HCT116 (cell line): ENCODE results near the gene SMIM35. TPM values are rescaled to one million over a fixed set of nuclear protein-coding genes. Genes with fewer than 3 reads are reported as not detected.

ENCODE experiments used
- ATAC-seq: fragments of 200-7000 bp; cut with Tn5 transposase; 2 replicates; pipeline ENCODE4 v1.9.1; 2020; ENCODE audit warnings: mild to moderate bottlenecking, moderate library complexity
- BruUV-seq: library from RNA; stranded (reverse); fragments of 400-500 nt; replicated peaks from 2 replicates; lab custom pipeline; 2021; lab: Mats Ljungman, UMichigan
- CTCF ChIA-PET: fragments of 300-600 bp; sonication (Branson Sonifier 250); formaldehyde crosslinking; loops from one replicate; lab custom pipeline; 2021; ENCODE audit warnings: antibody characterized with exemption; lab: Charles Lee
- POLR2A ChIA-PET: fragments of 300-600, 350-600 bp; sonication (Branson Sonifier 250); formaldehyde crosslinking; loops from one replicate; lab custom pipeline; 2021; ENCODE audit warnings: antibody characterized with exemption; lab: Charles Lee
- RAD21 ChIA-PET, 2 experiments: fragments of 300-600 bp; sonication (Branson Sonifier 250); formaldehyde crosslinking; loops; one replicate each; lab custom pipeline; 2023; ENCODE audit warnings: low total read pairs in 2 of 2; ENCODE audit not compliant: uncharacterized antibody in 2 of 2, unreplicated experiment in 2 of 2, low non-redundant PET in 1 of 2; lab: Charles Lee
- DNase-seq: peaks from one replicate; pipeline ENCODE4 v3.0.0-alpha.2; 2010; ENCODE audit warnings: low read depth, low spot score
- H2AFZ ChIP-seq: fragments of 200-600 bp; shearing (Covaris generic), sonication (generic); 2 replicates; pipeline ENCODE4 v1.6.1; 2017; ENCODE audit warnings: low read depth, mixed run types, mixed read lengths, antibody characterized with exemption, low read length; ENCODE audit not compliant: poor library complexity, severe bottlenecking
- H3K27ac ChIP-seq: 2 replicates; pipeline ENCODE4 v1.5.1; 2012; ENCODE audit warnings: low read depth, low read length
- H3K27me3 ChIP-seq: fragments of 200-600 bp; sonication (generic); 2 replicates; pipeline ENCODE4 v1.6.1; 2016; ENCODE audit warnings: mixed run types, low read length, mixed read lengths; ENCODE audit not compliant: insufficient read depth
- H3K36me3 ChIP-seq, 2 experiments: fragments of 200-500 bp in 1 of 2; fragments of 200-600 bp in 1 of 2; sonication (Bioruptor generic) in 1 of 2; sonication (generic) in 1 of 2; 2 replicates each; pipeline versions ENCODE4 v1.5.1 to v1.6.1; 2014 to 2016; ENCODE audit warnings: low read length in 2 of 2, inconsistent platforms in 1 of 2, mixed read lengths in 1 of 2, mixed run types in 1 of 2; ENCODE audit not compliant: insufficient read depth in 2 of 2, control insufficient read depth in 1 of 2
- H3K4me1 ChIP-seq, 2 experiments: fragments of 200-600 bp in 1 of 2; sonication (generic) in 1 of 2; 2 replicates each; pipeline versions ENCODE4 v1.5.1 to v1.6.1; 2012 to 2017; ENCODE audit warnings: low read length in 2 of 2, inconsistent platforms in 1 of 2, mild to moderate bottlenecking in 1 of 2, mixed read lengths in 1 of 2, mixed run types in 1 of 2, moderate library complexity in 1 of 2; ENCODE audit not compliant: insufficient read depth in 2 of 2, control insufficient read depth in 1 of 2
- H3K4me2 ChIP-seq: fragments of 200-600 bp; sonication (generic); 2 replicates; pipeline ENCODE4 v1.6.1; 2017; ENCODE audit warnings: mixed run types, low read length, mixed read lengths
- H3K4me3 ChIP-seq, 2 experiments: fragments of 200-600 bp in 1 of 2; sonication (generic) in 1 of 2; replicated peaks in 1 of 2; 2 replicates each; pipeline ENCODE4 v1.5.1; 2011 to 2016; ENCODE audit warnings: low read length in 2 of 2, control low read depth in 1 of 2, low read depth in 1 of 2, mild to moderate bottlenecking in 1 of 2, mixed read lengths in 1 of 2, mixed run types in 1 of 2
- H3K79me2 ChIP-seq: fragments of 200-600 bp; sonication (generic); 2 replicates; pipeline ENCODE4 v1.6.1; 2017; ENCODE audit warnings: mild to moderate bottlenecking, mixed run types, low read length, moderate library complexity, mixed read lengths; ENCODE audit not compliant: insufficient read depth
- H3K9ac ChIP-seq: fragments of 200-600 bp; sonication (generic); 2 replicates; pipeline ENCODE4 v1.6.1; 2016; ENCODE audit warnings: low read length, mixed read lengths
- H3K9me2 ChIP-seq: fragments of 200-600 bp; sonication (generic), shearing (Covaris generic); 2 replicates; pipeline ENCODE4 v1.6.1; 2017; ENCODE audit warnings: mixed run types, mild to moderate bottlenecking, moderate library complexity; ENCODE audit not compliant: insufficient read depth
- H3K9me3 ChIP-seq, 2 experiments: fragments of 200-500 bp in 1 of 2; fragments of 200-600 bp in 1 of 2; sonication (Bioruptor generic) in 1 of 2; sonication (generic) in 1 of 2; 2 replicates each; pipeline ENCODE4 v1.6.1; 2014 to 2017; ENCODE audit warnings: low read length in 2 of 2, mixed read lengths in 2 of 2, inconsistent platforms in 1 of 2, low read depth in 1 of 2, mild to moderate bottlenecking in 1 of 2, mixed run types in 1 of 2, moderate library complexity in 1 of 2; ENCODE audit not compliant: control insufficient read depth in 1 of 2, insufficient read depth in 1 of 2
- H4K20me1 ChIP-seq: fragments of 200-600 bp; sonication (generic), shearing (Covaris generic); 2 replicates; pipeline ENCODE4 v1.6.1; 2017; ENCODE audit warnings: mixed run types, mild to moderate bottlenecking, moderate library complexity; ENCODE audit not compliant: insufficient read depth
- EGR1 ChIP-seq: IDR thresholded peaks from 2 replicates; pipeline ENCODE4 v1.6.1; 2012; ENCODE audit warnings: low read depth
- EZH2phosphoT487 ChIP-seq: fragments of 200-600 bp; IDR thresholded peaks from 2 replicates; pipeline ENCODE4 v1.6.1; 2018; ENCODE audit warnings: antibody characterized with exemption, borderline replicate concordance
- SP1 ChIP-seq: IDR thresholded peaks from 2 replicates; pipeline ENCODE4 v1.6.1; 2012; ENCODE audit warnings: low read depth
- SRF ChIP-seq: IDR thresholded peaks from 2 replicates; pipeline ENCODE4 v1.6.1; 2012; ENCODE audit warnings: low read depth
- YY1 ChIP-seq: IDR thresholded peaks from 2 replicates; pipeline ENCODE4 v1.6.1; 2011; ENCODE audit warnings: low read length, low read depth, moderate library complexity, mild to moderate bottlenecking; ENCODE audit not compliant: insufficient replicate concordance; ENCODE audit errors: extremely low read depth
- ZFX ChIP-seq: fragments of 450-650 bp; IDR thresholded peaks from 2 replicates; pipeline ENCODE4 v1.6.1; 2017
- intact Hi-C: fragments of 100-400 bp; cut with micrococcal nuclease; formaldehyde crosslinking; loops from 2 replicates; pipeline ENCODE4 v1.10.0; 2022
- total RNA-seq: library from RNA; stranded (reverse); gene quantifications from one replicate; pipeline ENCODE4 v1.2.1, GENCODE V29; 2021; ENCODE audit not compliant: unreplicated experiment
- TF ChIP-seq, protein P1 (sequence below): IDR thresholded peaks from 2 replicates; pipeline ENCODE4 v1.6.1; 2012
- TF ChIP-seq, protein P2 (sequence below): IDR thresholded peaks from 2 replicates; pipeline ENCODE4 v1.6.1; 2012
- TF ChIP-seq, protein P3 (sequence below), 3 experiments: fragments of 200-600 bp in 1 of 3; sonication (generic) in 1 of 3; IDR thresholded peaks in 2 of 3; conservative IDR thresholded peaks in 1 of 3; 2 replicates each; pipeline ENCODE4 v1.5.1; 2012 to 2017; ENCODE audit warnings: low read depth in 2 of 3, low read length in 2 of 3, antibody characterized with exemption in 1 of 3, borderline replicate concordance in 1 of 3, control low read depth in 1 of 3, mild to moderate bottlenecking in 1 of 3, mixed read lengths in 1 of 3, mixed run types in 1 of 3, moderate library complexity in 1 of 3; ENCODE audit not compliant: insufficient read depth in 1 of 3

The SMIM35 gene
- total RNA-seq, 1 experiment from 2014 or later = not detected

DNA sequence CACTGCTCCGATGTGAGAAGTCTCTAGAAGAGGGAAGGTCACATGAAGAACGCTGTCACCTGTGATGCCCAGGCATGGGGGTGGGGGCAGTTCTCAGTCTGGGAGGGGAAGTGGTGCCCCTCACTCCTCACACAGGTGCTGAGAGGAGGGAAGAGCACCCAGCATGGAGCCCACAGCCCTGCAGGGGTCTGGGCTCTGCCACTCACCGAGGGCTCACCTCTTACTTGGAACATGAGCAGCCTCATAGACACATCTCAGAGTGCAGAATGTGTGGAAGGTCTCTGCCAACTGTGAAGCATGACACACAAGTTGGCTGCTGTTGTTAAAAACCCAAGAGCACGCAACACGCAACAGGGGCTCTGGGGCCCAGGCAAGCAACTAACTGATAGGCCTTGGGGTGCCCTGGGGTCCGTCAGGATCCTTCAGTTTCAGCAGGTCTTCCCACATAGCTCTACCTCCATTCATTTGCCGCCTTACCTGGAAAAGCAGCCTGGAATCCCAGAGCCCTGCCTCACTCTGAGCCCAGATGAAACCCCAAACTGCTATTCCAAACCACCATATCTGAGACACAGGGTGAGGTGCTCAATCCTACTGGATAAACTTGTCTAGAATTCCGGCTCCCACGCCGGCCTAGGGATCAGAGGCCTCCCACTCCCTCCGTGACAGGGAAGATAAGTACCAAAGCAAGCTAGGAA lies 27.4 kb downstream of the SMIM35 start:
- intact Hi-C loops = no loop called here
- Histone ChIP-seq H3K9ac (no peak overlapping the region), H3K36me3 (no peaks in the 10 kb centered on the region), H3K27me3 (no peaks in the 10 kb centered on the region), H3K9me3 (no peaks in the 10 kb centered on the region), H3K27ac (no peak overlapping the region), H3K4me1 (peaks cover 0 to 7% of the 10 kb centered on the region in 2 experiments; a peak in 1 of 4 replicates), H2AFZ (no peak overlapping the region), H3K4me2 (no peak overlapping the region), H4K20me1 (no peaks in the 10 kb centered on the region), H3K79me2 (no peaks in the 10 kb centered on the region), H3K4me3 (no peak overlapping the region), H3K9me2 (no peaks in the 10 kb centered on the region)
- POLR2A ChIA-PET = no interaction called here
- CTCF ChIA-PET = no interaction called here
- DNase-seq (no peak), ATAC-seq (peak; percentile 25; the same call in 1 of the 2 replicates)
- no TSS peak for BruUV-seq
- TF ChIP-seq ZFX (no peak), SP1 (no peak), EGR1 (no peak), YY1 (no peak), EZH2phosphoT487 (no peak), SRF (no peak)
- TF ChIP-seq, protein P1, sequence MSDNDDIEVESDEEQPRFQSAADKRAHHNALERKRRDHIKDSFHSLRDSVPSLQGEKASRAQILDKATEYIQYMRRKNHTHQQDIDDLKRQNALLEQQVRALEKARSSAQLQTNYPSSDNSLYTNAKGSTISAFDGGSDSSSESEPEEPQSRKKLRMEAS = no peak
- TF ChIP-seq, protein P2, sequence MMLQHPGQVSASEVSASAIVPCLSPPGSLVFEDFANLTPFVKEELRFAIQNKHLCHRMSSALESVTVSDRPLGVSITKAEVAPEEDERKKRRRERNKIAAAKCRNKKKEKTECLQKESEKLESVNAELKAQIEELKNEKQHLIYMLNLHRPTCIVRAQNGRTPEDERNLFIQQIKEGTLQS = no peak
- TF ChIP-seq, protein P3, sequence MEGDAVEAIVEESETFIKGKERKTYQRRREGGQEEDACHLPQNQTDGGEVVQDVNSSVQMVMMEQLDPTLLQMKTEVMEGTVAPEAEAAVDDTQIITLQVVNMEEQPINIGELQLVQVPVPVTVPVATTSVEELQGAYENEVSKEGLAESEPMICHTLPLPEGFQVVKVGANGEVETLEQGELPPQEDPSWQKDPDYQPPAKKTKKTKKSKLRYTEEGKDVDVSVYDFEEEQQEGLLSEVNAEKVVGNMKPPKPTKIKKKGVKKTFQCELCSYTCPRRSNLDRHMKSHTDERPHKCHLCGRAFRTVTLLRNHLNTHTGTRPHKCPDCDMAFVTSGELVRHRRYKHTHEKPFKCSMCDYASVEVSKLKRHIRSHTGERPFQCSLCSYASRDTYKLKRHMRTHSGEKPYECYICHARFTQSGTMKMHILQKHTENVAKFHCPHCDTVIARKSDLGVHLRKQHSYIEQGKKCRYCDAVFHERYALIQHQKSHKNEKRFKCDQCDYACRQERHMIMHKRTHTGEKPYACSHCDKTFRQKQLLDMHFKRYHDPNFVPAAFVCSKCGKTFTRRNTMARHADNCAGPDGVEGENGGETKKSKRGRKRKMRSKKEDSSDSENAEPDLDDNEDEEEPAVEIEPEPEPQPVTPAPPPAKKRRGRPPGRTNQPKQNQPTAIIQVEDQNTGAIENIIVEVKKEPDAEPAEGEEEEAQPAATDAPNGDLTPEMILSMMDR (IDR thresholded peaks at IDR 0.05 in 2 of 3, conservative IDR thresholded peaks at IDR 0.05 in 1 of 3; ENCODE audit: borderline replicate concordance in 1 of 3, insufficient read depth in 1 of 3, low read depth in 2 of 3, low read length in 2 of 3) = no peak
- RAD21 ChIA-PET = no interaction called here
